Measurements from ENCODE around the gene CTNNA2. TPM values are rescaled to one million over a fixed set of nuclear protein-coding genes. Genes with fewer than 3 reads are reported as not detected.

CTNNA2 gene
- polyA plus RNA-seq, 1 of the 3 experiments (the other 2 are of a cell fraction), result 0.30 TPM

DNA sequence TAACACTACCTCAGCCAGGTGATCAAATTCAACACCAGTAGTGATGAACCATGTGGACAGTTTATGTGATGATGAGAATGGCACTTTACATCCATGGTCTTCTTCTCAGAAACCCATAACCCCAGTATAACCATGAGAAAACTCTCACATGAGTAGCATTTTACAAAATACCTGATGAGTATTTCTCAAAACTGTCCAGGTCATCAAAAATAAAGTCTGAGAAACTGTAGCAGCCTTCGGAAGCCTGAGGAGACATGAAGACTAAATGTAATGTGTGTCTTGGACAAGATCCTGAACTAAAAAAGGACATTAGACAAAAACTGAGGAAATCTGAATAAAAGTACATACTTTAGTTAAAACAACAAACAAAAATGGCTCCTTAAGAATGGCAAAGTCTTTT is 108.9 kb downstream of the CTNNA2 start:
- Histone ChIP-seq H3K9me3 (no peaks in the 10 kb centered on the region), H3K4me3 (ENCODE audit: low read depth in 2 of 2, low read length in 1 of 2) (no peak overlapping the region), H3K4me1 (ENCODE audit: control insufficient read depth in 1 of 2, insufficient read depth in 2 of 2, low read depth in 1 of 2, low read length in 1 of 2) (no peaks in the 10 kb centered on the region), H3K79me2 (ENCODE audit: insufficient read depth) (no peaks in the 10 kb centered on the region), H3K9me2 (no peaks in the 10 kb centered on the region), H2AFZ (ENCODE audit: low read depth) (no peak overlapping the region), H3K9ac (no peak overlapping the region), H3F3A (replicated peaks; ENCODE audit: insufficient read depth) (no peaks in the 10 kb centered on the region), H3K27me3 (ENCODE audit: insufficient read depth) (no peaks in the 10 kb centered on the region), H3K4me2 (no peak overlapping the region), H3K36me3 (replicated peaks in 1 of 2; ENCODE audit: control insufficient read depth in 1 of 2, insufficient read depth in 2 of 2, low read length in 1 of 2) (no peaks in the 10 kb centered on the region), H3K27ac (ENCODE audit: low read depth in 2 of 2, low read length in 1 of 2) (no peak overlapping the region), H4K20me1 (ENCODE audit: insufficient read depth) (no peaks in the 10 kb centered on the region)
- TF ChIP-seq ELF1 (IDR thresholded peaks at IDR 0.05), result no peak
- TF ChIP-seq EP300 (IDR thresholded peaks at IDR 0.05; ENCODE audit: borderline replicate concordance in 1 of 2, low read depth in 1 of 2, low read length in 1 of 2), result no peak
- no peak for TF ChIP-seq MXI1 (IDR thresholded peaks at IDR 0.05; ENCODE audit: low read depth, low read length)
- no peak for TF ChIP-seq YY1 (IDR thresholded peaks at IDR 0.05; ENCODE audit: low read depth)
- TF ChIP-seq TEAD4 (IDR thresholded peaks at IDR 0.05; ENCODE audit: borderline replicate concordance, insufficient read depth), result no peak
- no peak for TF ChIP-seq SIN3A (IDR thresholded peaks at IDR 0.05; ENCODE audit: borderline replicate concordance, low read depth, low read length)
- no peak for TF ChIP-seq EZH2phosphoT487 (IDR thresholded peaks at IDR 0.05; ENCODE audit: borderline replicate concordance, low read depth)
- no peak for TF ChIP-seq POLR2AphosphoS5 (IDR thresholded peaks at IDR 0.05; ENCODE audit: low read depth, low read length)
- TF ChIP-seq MEF2A (IDR thresholded peaks at IDR 0.05; ENCODE audit: borderline replicate concordance, low read depth), result no peak
- TF ChIP-seq RAD21 (IDR thresholded peaks at IDR 0.05; ENCODE audit: low read length), result no peak
- no peak for TF ChIP-seq RXRA (IDR thresholded peaks at IDR 0.05; ENCODE audit: borderline replicate concordance, low read depth)
- no peak for TF ChIP-seq GATA2 (CRISPR knock-in tag; IDR thresholded peaks at IDR 0.05)
- TF ChIP-seq, protein P1, sequence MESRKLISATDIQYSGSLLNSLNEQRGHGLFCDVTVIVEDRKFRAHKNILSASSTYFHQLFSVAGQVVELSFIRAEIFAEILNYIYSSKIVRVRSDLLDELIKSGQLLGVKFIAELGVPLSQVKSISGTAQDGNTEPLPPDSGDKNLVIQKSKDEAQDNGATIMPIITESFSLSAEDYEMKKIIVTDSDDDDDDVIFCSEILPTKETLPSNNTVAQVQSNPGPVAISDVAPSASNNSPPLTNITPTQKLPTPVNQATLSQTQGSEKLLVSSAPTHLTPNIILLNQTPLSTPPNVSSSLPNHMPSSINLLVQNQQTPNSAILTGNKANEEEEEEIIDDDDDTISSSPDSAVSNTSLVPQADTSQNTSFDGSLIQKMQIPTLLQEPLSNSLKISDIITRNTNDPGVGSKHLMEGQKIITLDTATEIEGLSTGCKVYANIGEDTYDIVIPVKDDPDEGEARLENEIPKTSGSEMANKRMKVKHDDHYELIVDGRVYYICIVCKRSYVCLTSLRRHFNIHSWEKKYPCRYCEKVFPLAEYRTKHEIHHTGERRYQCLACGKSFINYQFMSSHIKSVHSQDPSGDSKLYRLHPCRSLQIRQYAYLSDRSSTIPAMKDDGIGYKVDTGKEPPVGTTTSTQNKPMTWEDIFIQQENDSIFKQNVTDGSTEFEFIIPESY (IDR thresholded peaks at IDR 0.05; ENCODE audit: borderline replicate concordance, low read depth), result no peak
- TF ChIP-seq SMC3 (IDR thresholded peaks at IDR 0.05; ENCODE audit: low read depth, low read length), result no peak
- TF ChIP-seq, protein P2, sequence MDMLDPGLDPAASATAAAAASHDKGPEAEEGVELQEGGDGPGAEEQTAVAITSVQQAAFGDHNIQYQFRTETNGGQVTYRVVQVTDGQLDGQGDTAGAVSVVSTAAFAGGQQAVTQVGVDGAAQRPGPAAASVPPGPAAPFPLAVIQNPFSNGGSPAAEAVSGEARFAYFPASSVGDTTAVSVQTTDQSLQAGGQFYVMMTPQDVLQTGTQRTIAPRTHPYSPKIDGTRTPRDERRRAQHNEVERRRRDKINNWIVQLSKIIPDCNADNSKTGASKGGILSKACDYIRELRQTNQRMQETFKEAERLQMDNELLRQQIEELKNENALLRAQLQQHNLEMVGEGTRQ (IDR thresholded peaks at IDR 0.05; ENCODE audit: borderline replicate concordance, low read depth, low read length), result no peak
- TF ChIP-seq, protein P3, sequence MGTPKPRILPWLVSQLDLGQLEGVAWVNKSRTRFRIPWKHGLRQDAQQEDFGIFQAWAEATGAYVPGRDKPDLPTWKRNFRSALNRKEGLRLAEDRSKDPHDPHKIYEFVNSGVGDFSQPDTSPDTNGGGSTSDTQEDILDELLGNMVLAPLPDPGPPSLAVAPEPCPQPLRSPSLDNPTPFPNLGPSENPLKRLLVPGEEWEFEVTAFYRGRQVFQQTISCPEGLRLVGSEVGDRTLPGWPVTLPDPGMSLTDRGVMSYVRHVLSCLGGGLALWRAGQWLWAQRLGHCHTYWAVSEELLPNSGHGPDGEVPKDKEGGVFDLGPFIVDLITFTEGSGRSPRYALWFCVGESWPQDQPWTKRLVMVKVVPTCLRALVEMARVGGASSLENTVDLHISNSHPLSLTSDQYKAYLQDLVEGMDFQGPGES (IDR thresholded peaks at IDR 0.05; ENCODE audit: low read depth, low read length), result no peak
- TF ChIP-seq, protein P4, sequence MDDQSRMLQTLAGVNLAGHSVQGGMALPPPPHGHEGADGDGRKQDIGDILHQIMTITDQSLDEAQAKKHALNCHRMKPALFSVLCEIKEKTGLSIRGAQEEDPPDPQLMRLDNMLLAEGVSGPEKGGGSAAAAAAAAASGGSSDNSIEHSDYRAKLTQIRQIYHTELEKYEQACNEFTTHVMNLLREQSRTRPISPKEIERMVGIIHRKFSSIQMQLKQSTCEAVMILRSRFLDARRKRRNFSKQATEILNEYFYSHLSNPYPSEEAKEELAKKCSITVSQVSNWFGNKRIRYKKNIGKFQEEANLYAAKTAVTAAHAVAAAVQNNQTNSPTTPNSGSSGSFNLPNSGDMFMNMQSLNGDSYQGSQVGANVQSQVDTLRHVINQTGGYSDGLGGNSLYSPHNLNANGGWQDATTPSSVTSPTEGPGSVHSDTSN (IDR thresholded peaks at IDR 0.05), result no peak
- no peak for TF ChIP-seq NRF1 (IDR thresholded peaks at IDR 0.05; ENCODE audit: low read depth, low read length)
- TF ChIP-seq, protein P5, sequence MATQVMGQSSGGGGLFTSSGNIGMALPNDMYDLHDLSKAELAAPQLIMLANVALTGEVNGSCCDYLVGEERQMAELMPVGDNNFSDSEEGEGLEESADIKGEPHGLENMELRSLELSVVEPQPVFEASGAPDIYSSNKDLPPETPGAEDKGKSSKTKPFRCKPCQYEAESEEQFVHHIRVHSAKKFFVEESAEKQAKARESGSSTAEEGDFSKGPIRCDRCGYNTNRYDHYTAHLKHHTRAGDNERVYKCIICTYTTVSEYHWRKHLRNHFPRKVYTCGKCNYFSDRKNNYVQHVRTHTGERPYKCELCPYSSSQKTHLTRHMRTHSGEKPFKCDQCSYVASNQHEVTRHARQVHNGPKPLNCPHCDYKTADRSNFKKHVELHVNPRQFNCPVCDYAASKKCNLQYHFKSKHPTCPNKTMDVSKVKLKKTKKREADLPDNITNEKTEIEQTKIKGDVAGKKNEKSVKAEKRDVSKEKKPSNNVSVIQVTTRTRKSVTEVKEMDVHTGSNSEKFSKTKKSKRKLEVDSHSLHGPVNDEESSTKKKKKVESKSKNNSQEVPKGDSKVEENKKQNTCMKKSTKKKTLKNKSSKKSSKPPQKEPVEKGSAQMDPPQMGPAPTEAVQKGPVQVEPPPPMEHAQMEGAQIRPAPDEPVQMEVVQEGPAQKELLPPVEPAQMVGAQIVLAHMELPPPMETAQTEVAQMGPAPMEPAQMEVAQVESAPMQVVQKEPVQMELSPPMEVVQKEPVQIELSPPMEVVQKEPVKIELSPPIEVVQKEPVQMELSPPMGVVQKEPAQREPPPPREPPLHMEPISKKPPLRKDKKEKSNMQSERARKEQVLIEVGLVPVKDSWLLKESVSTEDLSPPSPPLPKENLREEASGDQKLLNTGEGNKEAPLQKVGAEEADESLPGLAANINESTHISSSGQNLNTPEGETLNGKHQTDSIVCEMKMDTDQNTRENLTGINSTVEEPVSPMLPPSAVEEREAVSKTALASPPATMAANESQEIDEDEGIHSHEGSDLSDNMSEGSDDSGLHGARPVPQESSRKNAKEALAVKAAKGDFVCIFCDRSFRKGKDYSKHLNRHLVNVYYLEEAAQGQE (IDR thresholded peaks at IDR 0.05; ENCODE audit: low read depth, low read length), result no peak
- TF ChIP-seq, protein P6, sequence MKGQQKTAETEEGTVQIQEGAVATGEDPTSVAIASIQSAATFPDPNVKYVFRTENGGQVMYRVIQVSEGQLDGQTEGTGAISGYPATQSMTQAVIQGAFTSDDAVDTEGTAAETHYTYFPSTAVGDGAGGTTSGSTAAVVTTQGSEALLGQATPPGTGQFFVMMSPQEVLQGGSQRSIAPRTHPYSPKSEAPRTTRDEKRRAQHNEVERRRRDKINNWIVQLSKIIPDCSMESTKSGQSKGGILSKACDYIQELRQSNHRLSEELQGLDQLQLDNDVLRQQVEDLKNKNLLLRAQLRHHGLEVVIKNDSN (IDR thresholded peaks at IDR 0.05; ENCODE audit: borderline replicate concordance, low read depth), result no peak
- CTCF ChIA-PET, result no interaction called here
- POLR2A ChIA-PET, result no interaction called here
- no peak for DNase-seq
- 88% methylated on average over 1 of the region's 1 CpG for WGBS (ENCODE audit: low lambda C conversion rate)

Measured in SK-N-SH (cell line).